GM21825 (cell line): ENCODE data around the gene PKP3.
"Not testable (repeated sequence)": the region's sequence is repeated elsewhere in the genome, so short reads cannot be mapped to it uniquely, and the experiment has no call there.

ENCODE experiments used
- ATAC-seq: cut with Tn5 transposase; IDR thresholded peaks from one replicate; pipeline ENCODE4 v1.9.1; 2021; ENCODE audit warnings: mild to moderate bottlenecking, moderate library complexity; ENCODE audit not compliant: unreplicated experiment

The PKP3 gene, protein sequence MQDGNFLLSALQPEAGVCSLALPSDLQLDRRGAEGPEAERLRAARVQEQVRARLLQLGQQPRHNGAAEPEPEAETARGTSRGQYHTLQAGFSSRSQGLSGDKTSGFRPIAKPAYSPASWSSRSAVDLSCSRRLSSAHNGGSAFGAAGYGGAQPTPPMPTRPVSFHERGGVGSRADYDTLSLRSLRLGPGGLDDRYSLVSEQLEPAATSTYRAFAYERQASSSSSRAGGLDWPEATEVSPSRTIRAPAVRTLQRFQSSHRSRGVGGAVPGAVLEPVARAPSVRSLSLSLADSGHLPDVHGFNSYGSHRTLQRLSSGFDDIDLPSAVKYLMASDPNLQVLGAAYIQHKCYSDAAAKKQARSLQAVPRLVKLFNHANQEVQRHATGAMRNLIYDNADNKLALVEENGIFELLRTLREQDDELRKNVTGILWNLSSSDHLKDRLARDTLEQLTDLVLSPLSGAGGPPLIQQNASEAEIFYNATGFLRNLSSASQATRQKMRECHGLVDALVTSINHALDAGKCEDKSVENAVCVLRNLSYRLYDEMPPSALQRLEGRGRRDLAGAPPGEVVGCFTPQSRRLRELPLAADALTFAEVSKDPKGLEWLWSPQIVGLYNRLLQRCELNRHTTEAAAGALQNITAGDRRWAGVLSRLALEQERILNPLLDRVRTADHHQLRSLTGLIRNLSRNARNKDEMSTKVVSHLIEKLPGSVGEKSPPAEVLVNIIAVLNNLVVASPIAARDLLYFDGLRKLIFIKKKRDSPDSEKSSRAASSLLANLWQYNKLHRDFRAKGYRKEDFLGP

DNA sequence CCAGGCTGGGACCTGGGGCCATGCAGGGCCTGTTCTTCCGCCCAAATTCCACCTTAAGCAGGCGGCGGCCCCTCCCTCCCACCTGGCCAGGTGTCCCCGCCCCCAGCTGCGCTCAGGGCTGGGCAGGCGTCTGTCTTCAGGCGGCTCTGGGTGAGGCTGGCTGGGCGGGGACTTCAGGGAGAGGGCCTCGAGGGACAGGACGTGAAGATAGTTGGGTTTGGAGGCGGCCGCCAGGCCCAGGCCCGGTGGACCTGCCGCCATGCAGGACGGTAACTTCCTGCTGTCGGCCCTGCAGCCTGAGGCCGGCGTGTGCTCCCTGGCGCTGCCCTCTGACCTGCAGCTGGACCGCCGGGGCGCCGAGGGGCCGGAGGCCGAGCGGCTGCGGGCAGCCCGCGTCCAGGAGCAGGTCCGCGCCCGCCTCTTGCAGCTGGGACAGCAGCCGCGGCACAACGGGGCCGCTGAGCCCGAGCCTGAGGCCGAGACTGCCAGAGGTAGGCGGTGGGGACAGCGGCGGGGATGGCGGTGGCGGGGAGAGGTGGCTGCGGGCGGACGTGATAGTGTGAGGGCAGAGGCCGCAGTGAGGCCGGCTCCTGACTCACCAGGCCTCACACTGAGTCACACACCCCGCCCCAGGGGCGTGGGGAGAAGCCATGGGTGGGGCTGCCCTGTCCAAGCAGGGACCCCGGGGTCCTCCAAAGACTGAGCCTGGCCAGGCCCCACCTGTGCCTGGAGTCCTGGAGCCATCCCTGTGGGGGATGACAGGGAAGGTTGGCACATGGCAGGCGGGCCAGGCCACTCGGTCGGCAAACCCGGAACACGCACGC is at the start of gene PKP3:
Gene PKP3 (plus strand): TSS at position 176 of the 824 bp plus-strand sequence. CDS start 84 bp downstream, at position 260.
- no peak for ATAC-seq

DNA sequence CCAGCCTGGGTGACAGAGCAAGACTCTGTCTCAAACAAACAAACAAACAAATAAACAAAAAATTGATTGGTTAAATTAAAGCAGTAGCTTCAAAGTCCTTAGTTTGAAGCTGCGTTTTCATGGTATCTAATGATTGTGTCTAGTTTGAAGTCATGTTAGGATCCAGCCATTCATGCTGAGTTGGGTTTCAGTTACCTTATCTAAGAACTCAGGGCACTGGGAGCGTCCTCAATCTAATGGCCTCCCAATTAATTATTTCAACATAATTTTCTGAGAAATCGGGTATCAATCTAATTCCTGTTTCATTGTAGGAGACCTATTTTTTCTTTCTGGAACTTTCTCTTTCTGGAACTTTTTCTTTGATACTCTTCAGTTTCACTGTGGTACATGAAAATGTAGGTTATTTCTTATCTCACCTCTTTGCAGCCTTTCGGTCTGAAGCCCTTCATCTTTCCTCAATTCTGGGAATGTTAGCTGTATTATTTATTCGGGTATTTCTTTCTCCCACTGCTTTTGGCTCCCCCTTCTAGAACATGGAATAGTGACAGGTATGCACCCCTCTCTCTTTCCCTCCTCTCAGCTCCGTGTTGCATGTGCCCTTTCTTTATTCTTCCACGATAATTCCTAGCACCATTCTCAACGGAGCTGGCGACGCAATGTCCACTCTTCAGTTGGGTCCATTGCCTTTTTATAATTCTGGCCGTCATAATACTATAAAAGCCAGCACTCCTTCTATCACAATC is 49.0 kb upstream of the PKP3 start:
- ATAC-seq, result no peak

DNA sequence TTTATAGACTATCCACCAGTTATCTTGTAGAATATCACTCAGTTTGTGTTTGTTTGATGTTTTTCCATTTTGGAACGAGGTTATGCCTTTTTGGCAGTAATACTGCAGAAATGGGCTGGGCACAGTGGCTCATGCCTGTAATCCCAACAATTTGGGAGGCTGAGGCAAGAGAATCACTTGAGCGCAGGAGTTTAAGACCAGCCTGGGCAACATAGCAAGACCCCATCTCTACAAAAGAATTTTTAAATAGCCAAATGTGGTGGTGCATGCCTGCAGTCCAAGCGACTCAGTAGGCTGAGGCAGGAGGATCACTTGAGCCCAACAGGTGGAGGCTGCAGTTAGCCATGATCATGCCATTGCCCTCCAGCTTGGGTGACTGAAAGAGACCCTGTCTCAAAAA is 47.5 kb upstream of the PKP3 start:
- no peak for ATAC-seq

DNA sequence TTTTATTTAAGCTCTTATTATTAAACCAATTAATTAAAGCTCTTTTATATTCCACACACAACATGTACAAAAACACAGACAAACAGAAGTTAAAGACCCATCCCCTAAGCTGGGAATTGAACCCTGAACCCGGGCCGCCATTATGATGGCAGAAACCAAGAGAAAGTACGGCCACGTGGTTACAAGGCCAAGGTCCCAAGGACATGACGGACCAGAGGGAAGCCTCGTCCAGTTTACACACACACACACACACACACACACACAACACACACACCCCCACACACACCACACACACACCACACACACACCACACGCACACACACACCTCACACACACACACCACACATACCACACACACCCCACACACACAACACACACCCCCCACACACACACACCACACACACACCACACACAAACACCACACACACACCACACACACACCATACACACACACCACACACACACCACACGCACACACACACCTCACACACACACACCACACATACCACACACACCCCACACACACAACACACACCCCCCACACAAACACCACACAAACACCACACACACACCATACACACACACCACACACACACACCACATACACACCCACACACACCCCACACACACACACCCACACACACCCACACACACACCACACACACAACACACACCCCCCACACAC is 44.6 kb upstream of the PKP3 start:
- ATAC-seq, result not testable (repeated sequence)

DNA sequence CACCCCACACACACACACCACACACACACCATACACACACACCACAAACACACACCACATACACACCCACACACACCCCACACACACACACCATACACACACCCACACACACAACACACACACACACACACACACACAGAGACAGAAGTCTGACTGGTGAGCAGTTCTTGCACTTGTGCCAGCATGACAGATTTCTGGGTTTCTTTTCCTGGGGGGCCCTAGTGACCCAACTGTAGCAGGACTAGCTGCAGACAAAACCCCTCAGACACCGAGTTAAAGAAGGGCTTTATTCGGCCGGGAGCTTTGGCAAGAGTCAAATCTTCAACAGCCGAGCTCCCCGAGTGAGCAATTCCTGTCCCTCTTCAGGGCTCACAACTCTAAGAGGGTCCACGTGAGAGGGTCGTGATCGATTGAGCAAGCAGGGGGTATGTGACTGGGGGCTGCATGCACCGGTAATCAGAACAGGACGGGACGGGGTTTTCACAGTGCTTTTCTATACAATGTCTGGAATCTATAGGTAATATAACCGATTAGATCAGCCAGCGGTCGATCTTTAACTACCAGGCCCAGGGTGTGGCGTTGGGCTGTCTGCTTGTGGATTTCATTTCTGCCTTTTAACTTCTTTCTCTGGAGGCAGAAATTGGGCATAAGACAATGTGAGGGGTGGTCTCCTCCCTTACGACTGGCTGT is 43.8 kb upstream of the PKP3 start:
- not testable (repeated sequence) for ATAC-seq

DNA sequence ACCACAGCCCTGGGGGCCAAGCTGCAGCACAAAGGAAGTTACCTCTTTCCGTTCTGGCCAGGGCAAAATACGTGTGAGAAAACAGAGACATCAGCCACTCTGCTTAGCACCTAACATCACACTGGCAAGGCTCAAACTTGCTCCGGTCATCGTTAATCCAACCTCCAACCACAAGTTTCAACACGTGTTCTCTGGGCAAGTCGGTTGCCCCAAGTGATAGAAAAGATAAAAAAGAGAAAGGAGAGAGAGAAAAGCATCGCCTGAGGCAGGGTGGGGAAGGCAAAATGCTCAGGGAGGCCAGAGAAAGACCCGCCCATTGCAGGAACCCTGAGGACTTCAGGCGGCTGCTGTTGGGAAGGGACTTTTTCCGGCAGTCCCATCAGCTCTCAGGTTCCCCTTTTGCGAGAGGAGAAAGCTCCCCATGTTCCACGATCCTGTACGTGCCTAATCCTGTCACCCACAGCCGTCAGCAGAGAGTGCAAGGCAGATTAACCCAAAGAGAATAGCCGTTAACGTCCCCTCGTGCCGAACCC is 43.2 kb upstream of the PKP3 start:
- no peak for ATAC-seq

DNA sequence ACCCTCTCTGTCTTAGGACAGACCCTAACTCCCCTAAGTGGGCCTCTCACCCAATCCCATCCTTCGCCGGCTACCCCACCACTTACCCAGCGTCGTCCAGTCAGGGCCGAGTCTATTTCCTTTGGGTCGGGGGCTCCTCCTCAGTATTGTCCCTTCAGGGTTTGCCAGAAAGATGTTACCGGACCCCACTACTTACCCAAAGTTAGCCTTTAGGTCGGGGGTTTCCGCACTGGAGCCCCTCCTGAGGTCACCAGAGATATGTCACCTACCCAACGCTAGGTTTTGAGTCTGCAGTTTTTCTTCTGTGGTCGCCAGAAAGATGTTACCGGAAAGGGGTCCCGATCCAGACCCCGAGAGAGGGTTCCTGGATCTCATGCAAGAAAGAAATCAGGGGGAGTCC is 42.6 kb upstream of the PKP3 start:
- ATAC-seq, result no peak

DNA sequence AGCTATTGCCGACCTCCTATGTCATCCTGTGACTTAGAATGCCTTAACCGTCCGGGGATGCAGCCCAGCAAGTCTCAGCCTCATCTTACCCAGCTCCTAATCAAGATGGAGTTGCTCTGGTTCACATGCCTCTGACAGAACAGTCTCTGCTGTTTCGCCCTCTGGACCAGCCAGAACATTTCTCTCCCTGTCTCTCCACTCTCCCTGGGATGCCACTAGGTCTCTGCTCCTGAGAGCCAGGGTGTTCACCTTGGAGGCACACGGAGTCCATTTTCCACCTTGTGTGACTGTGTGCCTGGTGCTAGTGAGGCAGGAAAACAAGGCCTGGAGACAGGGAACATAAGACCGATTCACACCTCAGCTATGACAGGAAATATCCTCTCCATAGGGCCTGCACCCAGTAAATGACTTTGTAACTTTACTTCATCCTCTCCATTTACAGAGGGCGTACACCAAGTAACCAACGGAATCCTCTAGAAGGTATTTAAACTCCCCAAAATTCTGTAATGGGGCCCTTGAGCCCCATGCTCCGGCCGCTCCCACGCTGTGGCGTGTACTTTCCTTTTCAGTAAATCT is 41.5 kb upstream of the PKP3 start:
- no peak for ATAC-seq

DNA sequence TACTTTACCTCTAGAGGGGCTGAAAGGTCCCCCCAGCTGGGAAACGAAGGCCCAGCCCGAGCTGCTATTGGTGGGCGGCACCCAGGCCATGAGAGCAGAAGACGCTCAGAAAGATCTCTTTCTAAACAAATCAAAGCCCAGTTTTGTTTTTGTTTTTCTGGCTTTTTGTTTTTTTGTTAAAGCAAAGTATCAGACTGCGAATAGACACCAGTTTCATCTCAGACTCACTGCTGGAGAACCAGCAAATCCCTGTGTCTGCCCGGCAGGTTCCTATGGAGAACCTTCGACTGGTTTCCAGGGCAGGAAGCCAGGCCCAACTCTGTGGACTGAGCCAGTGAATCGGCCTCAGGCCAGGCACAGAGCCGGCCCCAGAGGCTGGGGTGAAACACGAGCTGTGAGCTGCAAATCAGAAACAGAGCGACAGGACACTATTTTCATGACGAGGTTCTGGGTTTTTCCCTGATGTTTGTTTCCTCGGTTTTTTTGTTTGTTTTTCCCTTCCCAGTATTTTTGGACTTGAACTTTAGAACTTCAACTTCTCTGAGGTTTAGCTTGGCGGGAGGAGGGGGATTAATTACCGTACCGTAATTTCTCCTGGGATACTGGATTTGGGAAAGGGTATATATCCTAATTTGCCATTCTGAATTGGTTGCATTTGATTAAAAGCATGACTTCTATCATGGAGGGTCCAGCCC is 40.7 kb upstream of the PKP3 start:
- no peak for ATAC-seq

DNA sequence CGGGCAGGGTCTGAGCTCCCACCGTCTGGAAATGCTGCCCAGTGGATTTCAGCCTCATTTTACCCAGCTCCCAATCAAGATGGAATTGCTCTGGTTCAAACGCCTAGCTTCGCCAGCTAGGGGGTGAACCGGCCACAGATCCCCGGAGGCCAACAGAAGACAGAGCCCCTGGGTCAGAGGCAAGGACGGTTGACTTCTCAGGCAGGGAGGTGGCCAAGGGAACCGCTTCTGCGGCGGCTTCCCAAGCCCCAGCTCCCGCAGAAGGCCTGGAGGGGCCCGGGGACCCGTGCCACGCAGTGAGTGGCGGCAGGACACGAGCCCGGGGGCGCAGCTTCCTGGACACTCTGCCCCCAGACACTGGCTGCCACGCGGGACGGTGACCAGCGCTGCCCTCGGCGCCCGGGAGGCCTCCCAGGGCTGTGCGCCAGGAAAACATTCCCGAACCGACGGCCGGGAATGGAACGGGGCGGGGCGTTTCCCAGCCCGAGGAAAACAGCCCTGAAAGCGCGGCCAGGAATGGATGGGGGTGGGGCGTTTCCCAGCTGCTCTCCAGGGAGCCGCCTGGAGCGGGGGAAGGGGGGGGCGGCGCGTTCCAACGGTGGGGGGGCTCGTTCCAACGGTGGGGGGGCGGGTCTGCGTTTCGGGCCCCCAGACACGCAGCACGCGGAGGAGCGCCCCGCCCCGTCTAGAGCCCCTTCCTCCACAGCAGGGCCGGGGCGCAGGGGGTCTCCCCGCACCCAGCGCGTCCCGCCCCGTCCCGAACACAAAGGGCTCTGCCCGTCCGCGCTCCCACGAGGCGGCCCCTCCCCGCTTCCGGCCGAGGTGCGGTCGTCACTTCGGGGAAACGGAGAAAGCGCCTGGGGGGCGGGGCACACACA is 38.2 kb upstream of the PKP3 start:
- peak; percentile 59 for ATAC-seq

DNA sequence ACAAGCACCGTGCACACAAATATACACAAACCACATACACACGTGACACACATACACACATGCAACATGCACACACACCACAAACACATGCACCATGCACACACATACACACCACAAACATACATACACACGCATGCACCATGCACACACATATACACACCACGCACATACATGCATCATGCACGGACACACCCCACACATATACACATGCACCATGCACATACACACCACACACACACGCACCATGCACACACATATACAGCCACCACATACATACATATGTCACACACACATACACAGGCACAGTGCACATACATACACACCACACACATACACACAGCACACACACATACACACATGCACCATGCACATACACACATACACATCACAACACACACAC is 37.4 kb upstream of the PKP3 start:
- no peak for ATAC-seq

DNA sequence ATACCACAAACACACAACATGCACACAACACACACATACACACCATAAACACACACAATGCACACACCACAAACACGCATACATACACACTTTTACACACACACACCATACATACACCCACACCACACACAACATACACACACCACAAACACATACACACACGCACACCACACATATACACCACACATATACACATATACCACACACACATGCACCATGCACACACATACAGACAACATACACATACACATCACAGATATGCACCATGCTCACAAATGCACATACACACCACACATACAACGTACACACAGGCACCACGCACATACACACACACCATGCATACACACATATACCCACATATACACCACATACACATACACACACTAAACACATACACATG is 36.4 kb upstream of the PKP3 start:
- ATAC-seq, result no peak

DNA sequence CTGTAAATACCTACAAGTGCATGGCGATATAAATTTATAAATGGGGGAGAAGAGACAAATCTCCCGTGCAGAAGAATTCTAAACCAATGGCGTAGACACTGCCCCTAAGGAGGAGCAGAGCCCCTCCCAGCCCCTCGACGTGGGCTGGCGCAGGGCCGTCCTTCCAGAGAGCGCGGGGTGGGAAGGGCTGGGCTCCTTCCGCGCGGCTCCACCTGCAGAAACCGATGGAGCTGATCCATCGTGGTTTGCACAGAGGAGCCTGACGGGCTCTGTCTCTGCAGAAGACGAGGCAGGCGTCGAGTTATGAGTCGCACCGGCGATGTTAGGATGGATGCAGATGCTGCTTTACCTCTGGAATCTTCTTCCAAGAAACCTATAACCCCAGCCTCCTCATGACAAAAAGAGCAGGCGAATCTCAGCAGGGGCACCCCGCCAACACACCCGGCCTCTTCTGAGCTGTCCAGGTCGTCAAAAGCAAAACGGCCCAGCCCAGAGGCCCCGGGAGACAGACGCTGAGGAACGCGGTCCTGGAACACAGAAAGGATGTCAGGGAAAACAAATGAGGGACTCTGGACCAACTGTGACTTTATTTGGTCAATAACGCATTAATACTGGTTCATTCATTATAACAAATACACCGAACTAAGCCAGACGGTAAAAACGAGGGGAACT is 35.7 kb upstream of the PKP3 start:
- no peak for ATAC-seq

DNA sequence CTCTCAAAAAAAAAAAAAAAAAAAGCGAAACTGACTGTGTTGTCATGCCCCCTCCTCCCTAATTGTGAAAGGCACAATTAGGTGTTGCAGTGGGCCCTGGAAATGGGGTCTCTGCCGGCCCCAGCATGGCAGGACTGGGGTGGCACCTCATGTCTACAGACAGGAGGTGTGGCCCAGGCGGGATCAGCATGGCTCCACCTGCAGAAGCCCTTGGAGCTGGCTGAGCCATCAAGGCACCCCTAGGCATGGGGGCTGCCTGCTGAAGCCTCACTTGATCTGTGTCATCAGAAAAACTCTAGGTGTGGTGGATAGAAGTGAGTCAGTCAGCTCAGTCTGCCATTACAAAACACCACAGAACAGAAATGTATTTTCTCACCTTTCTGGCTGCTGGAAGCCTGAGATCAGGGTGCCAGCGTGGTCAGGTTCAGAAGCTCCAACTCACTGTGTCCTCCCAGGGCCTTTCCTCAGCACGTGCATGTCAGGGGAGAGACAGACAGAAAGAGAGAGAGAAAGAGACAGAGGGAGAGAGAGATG is 34.8 kb upstream of the PKP3 start:
- ATAC-seq, result no peak

DNA sequence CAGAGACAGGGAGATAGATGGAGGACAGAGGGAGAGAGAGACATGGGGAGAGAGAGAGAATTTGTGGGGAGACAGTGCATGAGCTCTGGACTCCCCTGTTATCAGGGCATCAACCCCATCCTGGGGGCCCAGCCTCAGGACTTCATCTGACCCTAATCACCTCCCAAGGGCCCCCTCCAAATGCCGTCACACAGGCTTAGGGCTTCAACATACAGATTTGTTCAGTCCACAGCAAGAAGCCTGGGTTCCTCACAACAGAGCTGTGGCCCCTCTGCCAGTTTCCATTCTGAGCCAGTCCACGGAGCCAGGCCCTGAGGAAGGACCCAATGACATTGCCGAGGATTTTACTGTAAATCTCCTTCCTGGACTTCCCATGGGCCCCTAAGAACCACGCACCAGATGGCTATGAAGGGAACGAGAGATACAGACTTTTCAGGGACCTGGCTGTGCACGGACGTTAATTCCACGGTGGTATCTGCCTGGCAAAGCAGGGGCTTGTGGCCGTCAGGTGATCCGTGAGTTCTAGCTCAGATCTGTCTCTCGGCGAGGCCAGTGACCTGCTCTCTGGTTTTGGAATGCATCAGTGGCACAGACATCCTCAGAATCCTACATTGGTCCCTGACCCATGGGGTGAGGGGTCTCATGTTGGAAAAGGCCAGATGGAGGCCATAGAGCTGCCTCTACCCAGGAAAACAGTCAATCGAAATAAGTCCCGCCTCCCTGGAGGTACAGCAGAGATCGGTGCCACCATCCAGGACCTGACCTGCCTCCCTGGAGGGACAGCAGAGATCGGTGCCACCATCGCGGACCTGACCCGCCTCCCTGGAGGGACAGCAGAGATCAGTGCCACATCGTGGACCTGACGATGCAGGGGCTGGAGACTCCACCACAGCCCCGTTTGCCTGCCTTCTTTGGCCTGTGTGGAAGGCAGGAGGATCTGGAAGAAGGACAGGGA is 33.4 kb upstream of the PKP3 start:
- ATAC-seq, result no peak
